OCI-LY3 (cell line): Measurements from ENCODE around the gene DNAH7.

ENCODE experiments used
- H2AFZ ChIP-seq: fragments of 200-600, 300-600 bp; shearing (Covaris generic); 2 replicates; pipeline ENCODE4 v1.6.0; 2014; ENCODE audit warnings: antibody characterized with exemption, low read depth, low read length
- H3K27ac ChIP-seq: fragments of 200-600, 300-600 bp; sonication (generic); 2 replicates; pipeline ENCODE4 v1.5.1; 2014; ENCODE audit warnings: mild to moderate bottlenecking, low read length, moderate library complexity, mixed read lengths
- H3K27me3 ChIP-seq: fragments of 200-600, 300-600 bp; sonication (generic); 2 replicates; pipeline ENCODE4 v1.6.1; 2014; ENCODE audit warnings: low read depth, low read length, mixed read lengths
- H3K36me3 ChIP-seq: fragments of 200-600, 300-600 bp; sonication (generic); replicated peaks from 2 replicates; pipeline ENCODE3; 2014; ENCODE audit warnings: low read depth, low read length, mixed read lengths
- H3K4me1 ChIP-seq: fragments of 300-600, 200-600 bp; sonication (generic); 2 replicates; pipeline ENCODE4 v1.6.1; 2014; ENCODE audit warnings: low read length, mixed read lengths
- H3K4me2 ChIP-seq: fragments of 200-600, 300-600 bp; sonication (generic); 2 replicates; pipeline ENCODE4 v1.6.1; 2014; ENCODE audit warnings: low read length, mixed read lengths
- H3K4me3 ChIP-seq: fragments of 300-600, 200-600 bp; sonication (generic); 2 replicates; pipeline ENCODE4 v1.5.1; 2014; ENCODE audit warnings: antibody characterized with exemption, mild to moderate bottlenecking, low read length, moderate library complexity
- H3K79me2 ChIP-seq: fragments of 300-600, 200-600 bp; shearing (Covaris generic); 2 replicates; pipeline ENCODE4 v1.6.1; 2014; ENCODE audit warnings: mild to moderate bottlenecking, low read length, mixed read lengths
- H3K9ac ChIP-seq: fragments of 300-600, 200-600 bp; shearing (Covaris generic); 2 replicates; pipeline ENCODE4 v1.6.0; 2014; ENCODE audit warnings: mild to moderate bottlenecking, low read length, moderate library complexity
- H3K9me3 ChIP-seq: fragments of 200-600, 300-600 bp; shearing (Covaris generic); 2 replicates; pipeline ENCODE4 v1.6.1; 2014; ENCODE audit warnings: low read length, mixed read lengths; ENCODE audit not compliant: insufficient read depth
- H4K20me1 ChIP-seq: fragments of 200-600, 300-600 bp; sonication (generic); 2 replicates; pipeline ENCODE4 v1.6.1; 2016; ENCODE audit warnings: low read length, mixed read lengths; ENCODE audit not compliant: insufficient read depth
- EZH2phosphoT487 ChIP-seq: fragments of 200-600 bp; shearing (Covaris generic); IDR thresholded peaks from 2 replicates; pipeline ENCODE4 v1.6.1; 2018; ENCODE audit warnings: antibody characterized with exemption, mixed run types, low read depth
- TF ChIP-seq, protein P1 (sequence below): fragments of 200-600, 300-600 bp; sonication (generic); IDR thresholded peaks from 2 replicates; pipeline ENCODE4 v1.5.1; 2014; ENCODE audit warnings: antibody characterized with exemption, low read length, low read depth

DNAH7 gene

DNA sequence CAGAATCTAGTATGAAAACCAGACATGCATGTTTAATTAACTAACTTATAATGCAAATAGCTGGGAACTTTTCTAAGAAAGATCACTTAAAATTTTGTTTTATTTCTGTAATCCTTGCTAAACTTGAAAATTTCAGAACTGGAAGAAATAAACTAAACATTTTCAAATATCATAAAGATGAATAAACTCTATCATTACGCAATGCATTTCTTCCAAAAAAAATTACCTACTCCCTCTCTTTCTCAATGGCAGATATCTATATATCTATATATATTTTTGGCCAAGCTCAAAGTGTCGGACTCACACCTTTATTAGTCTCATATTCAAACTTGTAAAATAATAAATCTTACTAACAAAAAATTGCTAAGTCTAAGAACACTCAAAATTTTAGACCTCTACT is 253.6 kb downstream of the DNAH7 start:
- Histone ChIP-seq H4K20me1 (no peaks in the 10 kb centered on the region), H3K79me2 (no peaks in the 10 kb centered on the region), H3K27ac (no peak overlapping the region), H2AFZ (no peak overlapping the region), H3K4me2 (no peak overlapping the region), H3K9me3 (no peaks in the 10 kb centered on the region), H3K9ac (no peak overlapping the region), H3K27me3 (no peaks in the 10 kb centered on the region), H3K4me3 (no peak overlapping the region), H3K4me1 (no peaks in the 10 kb centered on the region), H3K36me3 (no peaks in the 10 kb centered on the region)
- TF ChIP-seq, protein P1, sequence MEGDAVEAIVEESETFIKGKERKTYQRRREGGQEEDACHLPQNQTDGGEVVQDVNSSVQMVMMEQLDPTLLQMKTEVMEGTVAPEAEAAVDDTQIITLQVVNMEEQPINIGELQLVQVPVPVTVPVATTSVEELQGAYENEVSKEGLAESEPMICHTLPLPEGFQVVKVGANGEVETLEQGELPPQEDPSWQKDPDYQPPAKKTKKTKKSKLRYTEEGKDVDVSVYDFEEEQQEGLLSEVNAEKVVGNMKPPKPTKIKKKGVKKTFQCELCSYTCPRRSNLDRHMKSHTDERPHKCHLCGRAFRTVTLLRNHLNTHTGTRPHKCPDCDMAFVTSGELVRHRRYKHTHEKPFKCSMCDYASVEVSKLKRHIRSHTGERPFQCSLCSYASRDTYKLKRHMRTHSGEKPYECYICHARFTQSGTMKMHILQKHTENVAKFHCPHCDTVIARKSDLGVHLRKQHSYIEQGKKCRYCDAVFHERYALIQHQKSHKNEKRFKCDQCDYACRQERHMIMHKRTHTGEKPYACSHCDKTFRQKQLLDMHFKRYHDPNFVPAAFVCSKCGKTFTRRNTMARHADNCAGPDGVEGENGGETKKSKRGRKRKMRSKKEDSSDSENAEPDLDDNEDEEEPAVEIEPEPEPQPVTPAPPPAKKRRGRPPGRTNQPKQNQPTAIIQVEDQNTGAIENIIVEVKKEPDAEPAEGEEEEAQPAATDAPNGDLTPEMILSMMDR = no peak
- TF ChIP-seq EZH2phosphoT487 = no peak

DNA sequence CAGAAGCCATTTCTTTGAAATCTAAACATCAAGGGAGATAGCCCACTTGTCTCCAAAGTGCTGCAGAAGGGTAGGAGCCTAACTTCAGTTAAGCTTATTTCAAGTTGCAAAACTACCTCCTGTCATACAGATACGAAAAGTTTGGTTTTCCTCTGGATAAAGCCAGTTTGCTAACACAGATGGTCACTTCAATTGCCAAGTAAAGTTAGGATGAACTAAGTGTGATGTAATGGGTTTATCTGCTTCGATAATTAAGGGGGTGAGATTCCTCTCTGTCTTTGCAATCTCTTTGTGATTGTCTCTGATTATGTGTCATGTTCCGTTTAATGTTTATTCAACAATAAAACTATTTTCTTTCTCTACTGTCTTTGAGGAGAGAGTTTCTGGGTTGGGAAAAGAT is 255.2 kb downstream of the DNAH7 start:
- Histone ChIP-seq H2AFZ (no peak overlapping the region), H4K20me1 (no peaks in the 10 kb centered on the region), H3K9ac (no peak overlapping the region), H3K27me3 (no peaks in the 10 kb centered on the region), H3K9me3 (no peaks in the 10 kb centered on the region), H3K4me3 (no peak overlapping the region), H3K4me1 (no peaks in the 10 kb centered on the region), H3K4me2 (no peak overlapping the region), H3K27ac (no peak overlapping the region), H3K36me3 (no peaks in the 10 kb centered on the region), H3K79me2 (no peaks in the 10 kb centered on the region)
- TF ChIP-seq, protein P1 = no peak
- TF ChIP-seq EZH2phosphoT487 = no peak

DNA sequence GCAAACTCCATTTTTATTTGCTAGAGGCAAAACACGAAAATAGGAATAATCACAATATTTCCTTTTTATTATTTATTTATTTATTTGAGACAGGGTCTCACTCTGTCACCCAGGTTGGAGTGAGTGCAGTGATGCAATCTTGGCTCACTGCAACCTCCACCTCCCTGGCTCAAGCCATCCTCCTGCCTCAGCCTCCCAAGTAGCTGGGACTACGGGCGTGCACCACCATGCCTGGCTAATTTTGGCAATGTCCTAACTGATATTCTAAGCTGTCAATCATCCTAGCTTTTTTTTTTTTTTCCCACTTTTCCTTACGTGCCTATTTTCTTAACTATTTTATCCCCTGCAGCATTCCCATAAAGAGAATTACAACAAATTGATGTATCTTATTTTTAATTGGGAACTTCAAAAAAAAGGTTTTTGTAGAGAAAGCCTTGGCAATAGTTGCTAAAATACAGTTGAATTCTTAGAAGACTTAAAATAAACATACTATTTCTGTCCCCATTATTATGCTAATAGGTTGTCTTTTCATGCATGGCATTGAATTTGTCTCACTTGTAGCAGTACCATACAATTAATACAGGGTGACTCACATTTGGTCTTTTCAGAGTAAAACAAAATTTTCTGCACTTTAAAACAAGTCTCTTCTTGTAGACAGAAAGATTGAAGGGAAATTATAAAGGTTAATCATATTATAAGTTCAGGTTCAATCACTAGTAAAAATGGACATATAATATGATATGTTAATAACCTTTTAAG is 258.1 kb downstream of the DNAH7 start:
- no peaks in the 10 kb centered on the region for H3K79me2 ChIP-seq
- TF ChIP-seq, protein P1 = no peak
- no peak for TF ChIP-seq EZH2phosphoT487
- no peaks in the 10 kb centered on the region for H4K20me1 ChIP-seq
- no peak overlapping the region for H3K4me3 ChIP-seq
- no peaks in the 10 kb centered on the region for H3K36me3 ChIP-seq
- no peaks in the 10 kb centered on the region for H3K9me3 ChIP-seq
- H3K4me2 ChIP-seq = no peak overlapping the region
- no peak overlapping the region for H3K27ac ChIP-seq
- no peak overlapping the region for H2AFZ ChIP-seq
- H3K9ac ChIP-seq = no peak overlapping the region
- no peaks in the 10 kb centered on the region for H3K27me3 ChIP-seq
- no peaks in the 10 kb centered on the region for H3K4me1 ChIP-seq

DNA sequence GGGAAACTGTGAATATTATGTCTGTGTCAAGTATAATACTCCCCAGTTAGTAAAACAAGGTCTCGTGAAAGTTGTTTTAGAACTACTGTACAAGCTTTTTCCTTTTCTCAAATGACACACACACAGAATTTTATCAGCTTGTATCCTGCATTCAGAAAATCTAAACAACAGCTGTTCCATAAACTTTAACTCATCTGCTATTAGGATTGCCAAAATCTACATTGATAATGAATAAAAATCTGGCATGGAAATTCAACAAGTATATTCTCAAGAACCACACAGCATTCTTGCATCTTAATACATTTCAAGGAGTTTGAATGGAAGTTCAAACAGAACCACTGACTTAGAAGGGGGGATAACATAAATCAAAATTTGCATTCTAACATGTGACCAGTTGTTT is 260.4 kb downstream of the DNAH7 start:
- Histone ChIP-seq H3K27me3 (no peaks in the 10 kb centered on the region), H2AFZ (no peak overlapping the region; the same call in 1 of the 2 replicates), H3K36me3 (no peaks in the 10 kb centered on the region), H3K4me3 (no peak overlapping the region), H3K4me2 (no peak overlapping the region), H3K9ac (no peak overlapping the region), H4K20me1 (no peaks in the 10 kb centered on the region), H3K79me2 (no peaks in the 10 kb centered on the region), H3K9me3 (no peaks in the 10 kb centered on the region), H3K4me1 (no peaks in the 10 kb centered on the region), H3K27ac (no peak overlapping the region)
- TF ChIP-seq, protein P1 = no peak
- no peak for TF ChIP-seq EZH2phosphoT487
